Ascending aorta (tissue), 2 donors: ENCODE measurements around the gene PCDHB10. TPM values are rescaled to one million over a fixed set of nuclear protein-coding genes. Genes with fewer than 3 reads are reported as not detected.
A peak's percentile ranks its signal among the peaks of the same experiment; 100 is the strongest.
"Not testable (repeated sequence)": the region's sequence is repeated elsewhere in the genome, so short reads cannot be mapped to it uniquely, and the experiment has no call there.

Experiments
- DNase-seq, 2 donors: peaks; one replicate each; pipeline ENCODE4 v3.0.0-alpha.2; 2019; ENCODE audit warnings: low spot score in 2 of 2
- H3K27ac ChIP-seq, 2 donors: fragments of 200-600 bp; sonication (generic); one replicate each; pipeline ENCODE4 v1.5.1; 2016 to 2017; ENCODE audit warnings: mild to moderate bottlenecking in 1 of 2
- H3K27me3 ChIP-seq: fragments of 200-600 bp; sonication (generic); one replicate; pipeline ENCODE4 v1.5.1; 2017
- H3K36me3 ChIP-seq, 2 donors: fragments of 200-600 bp; sonication (generic); one replicate each; pipeline ENCODE4 v1.5.1; 2016
- H3K4me1 ChIP-seq, 2 donors: fragments of 200-600 bp; sonication (generic); one replicate each; pipeline ENCODE4 v1.5.1; 2016 to 2017; ENCODE audit warnings: mild to moderate bottlenecking in 1 of 2
- H3K4me3 ChIP-seq, 2 donors: fragments of 200-600 bp; sonication (generic); one replicate each; pipeline ENCODE4 v1.5.1; 2016 to 2017; ENCODE audit warnings: mild to moderate bottlenecking in 1 of 2
- H3K9me3 ChIP-seq, 2 donors: fragments of 200-600 bp; sonication (generic); one replicate each; pipeline ENCODE4 v1.5.1; 2016
- CTCF ChIP-seq, 3 experiments: fragments of 200-600 bp in 2 of 3; fragments of 450-650 bp in 1 of 3; sonication (generic) in 2 of 3; IDR thresholded peaks; one replicate each; pipeline ENCODE4 v1.5.1; 2016 to 2019; ENCODE audit warnings: antibody characterized with exemption in 3 of 3, mild to moderate bottlenecking in 1 of 3, moderate library complexity in 1 of 3
- intact Hi-C: fragments of 100-400 bp; cut with DNase I; formaldehyde crosslinking; loops from one replicate; pipeline ENCODE4 v1.15.1; 2023
- total RNA-seq: library from RNA; depleted of rRNA; stranded (reverse); fragments of >200 nt; gene quantifications from one replicate; pipeline ENCODE4 v1.1.0, GENCODE V29; 2016

The PCDHB10 gene
- total RNA-seq, 1 donor from 2014 or later: 0.21 TPM

- peaks cover 58 to 84% of the 10 kb centered on the region in 2 donors for H3K9me3 ChIP-seq
- intact Hi-C loops, H3K4me3 ChIP-seq, H3K27me3 ChIP-seq, H3K36me3 ChIP-seq, H3K4me1 ChIP-seq, DNase-seq, H3K27ac ChIP-seq: not testable (repeated sequence)
- peak in 1 of 3 experiments; percentile 20 for TF ChIP-seq CTCF (IDR thresholded peaks at IDR 0.05)
Observed at GRCh38 chr5:141213656-141214339, 21.6 kb downstream of the PCDHB10 start, which contains the start of gene PCDHB13. PCDHB13 (plus strand) TSS chr5:141213919; CDS start chr5:141214124, 205 bp downstream.

- intact Hi-C loops, DNase-seq, H3K4me1 ChIP-seq, H3K4me3 ChIP-seq, H3K27me3 ChIP-seq, H3K36me3 ChIP-seq, H3K27ac ChIP-seq: not testable (repeated sequence)
- H3K9me3 ChIP-seq: peaks cover 58 to 84% of the 10 kb centered on the region in 2 donors
Observed at GRCh38 chr5:141214583-141214982, 22.4 kb downstream of the PCDHB10 start.

- H3K27me3 ChIP-seq, H3K4me1 ChIP-seq, H3K36me3 ChIP-seq, intact Hi-C loops, DNase-seq, H3K4me3 ChIP-seq, H3K27ac ChIP-seq: not testable (repeated sequence)
- H3K9me3 ChIP-seq: peaks cover 57 to 84% of the 10 kb centered on the region in 2 donors
Observed at GRCh38 chr5:141215504-141215903, 23.4 kb downstream of the PCDHB10 start.

- H3K4me3 ChIP-seq, DNase-seq, H3K27ac ChIP-seq, H3K36me3 ChIP-seq, H3K27me3 ChIP-seq, H3K4me1 ChIP-seq, intact Hi-C loops: not testable (repeated sequence)
- peaks cover 56 to 84% of the 10 kb centered on the region in 2 donors for H3K9me3 ChIP-seq
Observed at GRCh38 chr5:141216035-141216434, 23.9 kb downstream of the PCDHB10 start.

GRCh38 chr5:141223112-141223783 lies 31.1 kb downstream of the PCDHB10 start, which contains the start of gene PCDHB14:
PCDHB14 (plus strand) TSS chr5:141223343; CDS start chr5:141223506, 163 bp downstream.
- intact Hi-C loops: no loop called here
- no peak for DNase-seq
- Histone ChIP-seq H3K4me1 (no peaks in the 10 kb centered on the region), H3K27me3 (no peaks in the 10 kb centered on the region), H3K9me3 (peaks cover 73 to 98% of the 10 kb centered on the region in 2 donors), H3K27ac (no peak within 1 kb of the TSS), H3K4me3 (peak within 1 kb of the TSS; percentile 22 to 43), H3K36me3 (peaks cover 0 to 7% of the 10 kb centered on the region in 2 donors)
- no peak for TF ChIP-seq CTCF (IDR thresholded peaks at IDR 0.05)

- H3K27ac ChIP-seq, H3K27me3 ChIP-seq, intact Hi-C loops, H3K36me3 ChIP-seq, DNase-seq, H3K4me1 ChIP-seq, H3K4me3 ChIP-seq: not testable (repeated sequence)
- peaks cover 63 to 92% of the 10 kb centered on the region in 2 donors for H3K9me3 ChIP-seq
Observed at GRCh38 chr5:141224844-141225243, 32.7 kb downstream of the PCDHB10 start.

- intact Hi-C loops, H3K36me3 ChIP-seq, DNase-seq, H3K27me3 ChIP-seq, H3K4me3 ChIP-seq, H3K4me1 ChIP-seq, H3K27ac ChIP-seq: not testable (repeated sequence)
- peaks cover 65 to 92% of the 10 kb centered on the region in 2 donors for H3K9me3 ChIP-seq
Observed at GRCh38 chr5:141225421-141225820, 33.3 kb downstream of the PCDHB10 start.

GRCh38 chr5:141234109-141234667 lies 42.0 kb downstream of the PCDHB10 start:
- Histone ChIP-seq H3K27me3 (no peaks in the 10 kb centered on the region), H3K36me3 (no peaks in the 10 kb centered on the region), H3K4me3 (peak overlapping the region; percentile 16 to 42), H3K9me3 (peaks cover 68 to 93% of the 10 kb centered on the region in 2 donors), H3K4me1 (no peaks in the 10 kb centered on the region), H3K27ac (no peak overlapping the region)
- intact Hi-C loops: no loop called here
- DNase-seq: no peak
- TF ChIP-seq CTCF (IDR thresholded peaks at IDR 0.05): peak in 1 of 3 experiments; percentile 13

GRCh38 chr5:141235922-141236321 lies 43.8 kb downstream of the PCDHB10 start:
- intact Hi-C loops, H3K27ac ChIP-seq, H3K27me3 ChIP-seq, DNase-seq, H3K4me3 ChIP-seq, H3K36me3 ChIP-seq, H3K4me1 ChIP-seq: not testable (repeated sequence)
- H3K9me3 ChIP-seq: peaks cover 75 to 99% of the 10 kb centered on the region in 2 donors
